ENCODE data around the gene CEP85L. TPM values are rescaled to one million over a fixed set of nuclear protein-coding genes. Genes with fewer than 3 reads are reported as not detected.

The CEP85L gene
- total and polyA plus RNA-seq, 2 of the 4 experiments (the other 2 are of a cell fraction), result 2.3 to 25.6 TPM

DNA sequence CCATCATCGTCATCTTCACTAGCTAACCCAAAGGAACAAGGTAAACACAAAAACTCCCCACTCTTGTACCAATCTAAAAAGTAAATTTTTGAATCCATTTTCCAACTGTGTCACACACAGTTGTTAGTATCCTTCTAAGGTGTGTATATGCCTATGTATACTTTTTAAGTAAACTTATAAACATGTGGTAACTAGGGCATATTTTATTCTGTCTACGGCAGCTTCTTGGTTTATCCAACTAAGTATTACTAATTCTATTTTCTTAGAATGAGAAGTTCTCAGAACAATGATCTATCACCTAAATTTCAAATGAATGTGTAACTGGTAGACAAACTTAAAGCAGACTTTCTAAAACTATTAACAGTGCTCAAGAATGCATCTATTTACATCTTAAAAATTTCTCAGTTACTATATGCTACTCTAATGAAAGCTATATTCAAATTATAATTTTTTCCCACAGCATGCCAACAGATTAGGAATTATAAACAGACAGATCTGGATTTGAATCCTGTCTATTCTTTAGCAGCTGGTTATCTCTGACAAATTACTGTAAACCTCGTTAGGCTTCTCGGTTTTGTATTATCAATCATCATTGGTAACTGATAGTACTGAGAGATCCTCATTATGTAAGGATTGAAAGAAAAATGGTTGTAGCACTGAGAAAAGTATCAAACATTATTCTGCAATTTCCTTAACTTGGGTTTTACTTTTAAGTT is 105.1 kb downstream of the CEP85L start:
- H3K36me3 ChIP-seq (ENCODE audit: control insufficient read depth, insufficient read depth, low read length), result no peaks in the 10 kb centered on the region
- no peak overlapping the region for H2AK5ac ChIP-seq (ENCODE audit: low read depth, low read length)
- intact Hi-C loops (cut with micrococcal nuclease), result no loop called here
- BruUV-seq (replicated peaks), result no TSS peak
- H2BK5ac ChIP-seq (ENCODE audit: low read depth, low read length, poor library complexity, severe bottlenecking), result no peak overlapping the region
- H2BK20ac ChIP-seq (ENCODE audit: low read depth, low read length), result no peak overlapping the region
- no peak overlapping the region for H4K91ac ChIP-seq (ENCODE audit: insufficient read depth, low read depth, low read length)
- no peak overlapping the region for H2BK120ac ChIP-seq (ENCODE audit: low read depth, low read length)
- H2AK9ac ChIP-seq (replicated peaks; ENCODE audit: low read depth, low read length, poor library complexity), result no peak overlapping the region
- H4K20me1 ChIP-seq (ENCODE audit: insufficient read depth, low read length), result no peaks in the 10 kb centered on the region
- H3K4me2 ChIP-seq (ENCODE audit: low read depth, low read length), result peak overlapping the region; percentile 30; the same call in 1 of the 2 replicates
- H3K9me3 ChIP-seq (ENCODE audit: control insufficient read depth, insufficient read depth, low read length), result no peaks in the 10 kb centered on the region
- H4K5ac ChIP-seq (ENCODE audit: low read depth, low read length), result no peak overlapping the region
- no peaks in the 10 kb centered on the region for H3K9me1 ChIP-seq (ENCODE audit: insufficient read depth, low read length)
- DNase-seq, result no peak
- H3K27ac ChIP-seq (ENCODE audit: insufficient read depth, low read length), result no peak overlapping the region
- H2AFZ ChIP-seq (replicated peaks; ENCODE audit: low read length, poor library complexity), result no peak overlapping the region
- H2BK15ac ChIP-seq (ENCODE audit: low read depth, low read length), result no peak overlapping the region
- no peak overlapping the region for H3K4me3 ChIP-seq (ENCODE audit: insufficient read depth, low read depth, low read length)
- H3K79me1 ChIP-seq (ENCODE audit: low read depth in 1 of 2, low read length in 2 of 2), result peaks cover 6 to 7% of the 10 kb centered on the region in 2 experiments; a peak in 3 of 4 replicates
- TF ChIP-seq FOS (IDR thresholded peaks at IDR 0.05; ENCODE audit: low read depth, low read length) (no peak), BHLHE40 (IDR thresholded peaks at IDR 0.05; ENCODE audit: low read depth, low read length) (no peak), MAFK (IDR thresholded peaks at IDR 0.05; ENCODE audit: low read depth, low read length) (no peak), SMC3 (IDR thresholded peaks at IDR 0.05; ENCODE audit: low read depth, low read length) (no peak), NFE2L2 (IDR thresholded peaks at IDR 0.05; ENCODE audit: low read depth, low read length) (no peak), CHD1 (IDR thresholded peaks at IDR 0.05; ENCODE audit: low read depth, low read length) (no peak), MXI1 (IDR thresholded peaks at IDR 0.05; ENCODE audit: borderline replicate concordance, low read depth, low read length) (no peak), POLR2A (IDR thresholded peaks at IDR 0.05; ENCODE audit: low read depth, low read length) (no peak), RFX5 (IDR thresholded peaks at IDR 0.05; ENCODE audit: low read depth, low read length) (no peak), CEBPB (IDR thresholded peaks at IDR 0.05; ENCODE audit: low read depth, low read length) (no peak), RCOR1 (IDR thresholded peaks at IDR 0.05; ENCODE audit: insufficient replicate concordance, low read length) (no peak), RAD21 (IDR thresholded peaks at IDR 0.05; ENCODE audit: low read length) (no peak)
- TF ChIP-seq, protein P1, sequence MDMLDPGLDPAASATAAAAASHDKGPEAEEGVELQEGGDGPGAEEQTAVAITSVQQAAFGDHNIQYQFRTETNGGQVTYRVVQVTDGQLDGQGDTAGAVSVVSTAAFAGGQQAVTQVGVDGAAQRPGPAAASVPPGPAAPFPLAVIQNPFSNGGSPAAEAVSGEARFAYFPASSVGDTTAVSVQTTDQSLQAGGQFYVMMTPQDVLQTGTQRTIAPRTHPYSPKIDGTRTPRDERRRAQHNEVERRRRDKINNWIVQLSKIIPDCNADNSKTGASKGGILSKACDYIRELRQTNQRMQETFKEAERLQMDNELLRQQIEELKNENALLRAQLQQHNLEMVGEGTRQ (IDR thresholded peaks at IDR 0.05; ENCODE audit: low read depth, low read length), result no peak
- TF ChIP-seq, protein P2, sequence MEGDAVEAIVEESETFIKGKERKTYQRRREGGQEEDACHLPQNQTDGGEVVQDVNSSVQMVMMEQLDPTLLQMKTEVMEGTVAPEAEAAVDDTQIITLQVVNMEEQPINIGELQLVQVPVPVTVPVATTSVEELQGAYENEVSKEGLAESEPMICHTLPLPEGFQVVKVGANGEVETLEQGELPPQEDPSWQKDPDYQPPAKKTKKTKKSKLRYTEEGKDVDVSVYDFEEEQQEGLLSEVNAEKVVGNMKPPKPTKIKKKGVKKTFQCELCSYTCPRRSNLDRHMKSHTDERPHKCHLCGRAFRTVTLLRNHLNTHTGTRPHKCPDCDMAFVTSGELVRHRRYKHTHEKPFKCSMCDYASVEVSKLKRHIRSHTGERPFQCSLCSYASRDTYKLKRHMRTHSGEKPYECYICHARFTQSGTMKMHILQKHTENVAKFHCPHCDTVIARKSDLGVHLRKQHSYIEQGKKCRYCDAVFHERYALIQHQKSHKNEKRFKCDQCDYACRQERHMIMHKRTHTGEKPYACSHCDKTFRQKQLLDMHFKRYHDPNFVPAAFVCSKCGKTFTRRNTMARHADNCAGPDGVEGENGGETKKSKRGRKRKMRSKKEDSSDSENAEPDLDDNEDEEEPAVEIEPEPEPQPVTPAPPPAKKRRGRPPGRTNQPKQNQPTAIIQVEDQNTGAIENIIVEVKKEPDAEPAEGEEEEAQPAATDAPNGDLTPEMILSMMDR (conservative IDR thresholded peaks at IDR 0.05; ENCODE audit: low read depth, low read length), result no peak
- TF ChIP-seq, protein P3, sequence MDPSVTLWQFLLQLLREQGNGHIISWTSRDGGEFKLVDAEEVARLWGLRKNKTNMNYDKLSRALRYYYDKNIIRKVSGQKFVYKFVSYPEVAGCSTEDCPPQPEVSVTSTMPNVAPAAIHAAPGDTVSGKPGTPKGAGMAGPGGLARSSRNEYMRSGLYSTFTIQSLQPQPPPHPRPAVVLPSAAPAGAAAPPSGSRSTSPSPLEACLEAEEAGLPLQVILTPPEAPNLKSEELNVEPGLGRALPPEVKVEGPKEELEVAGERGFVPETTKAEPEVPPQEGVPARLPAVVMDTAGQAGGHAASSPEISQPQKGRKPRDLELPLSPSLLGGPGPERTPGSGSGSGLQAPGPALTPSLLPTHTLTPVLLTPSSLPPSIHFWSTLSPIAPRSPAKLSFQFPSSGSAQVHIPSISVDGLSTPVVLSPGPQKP (IDR thresholded peaks at IDR 0.05; ENCODE audit: borderline replicate concordance, low read depth, low read length), result no peak
- peak overlapping the region in 1 of 2 experiments; percentile 17; a peak in 1 of 4 replicates for H4K8ac ChIP-seq (ENCODE audit: low read depth in 2 of 2, low read length in 2 of 2)
- dilution Hi-C loops (cut with HindIII; ENCODE audit: low sequenced_read_pairs, unreplicated experiment), result no loop called here
- no peaks in the 10 kb centered on the region for H3K27me3 ChIP-seq (ENCODE audit: control insufficient read depth, insufficient read depth, low read length)
- in situ Hi-C loops (cut with MboI; ENCODE audit: low sequenced_read_pairs), result no loop called here
- H3K4ac ChIP-seq (ENCODE audit: low read depth, low read length), result no peak overlapping the region
- H3K23ac ChIP-seq (ENCODE audit: low read depth, low read length), result no peak overlapping the region
- no peaks in the 10 kb centered on the region for H3K4me1 ChIP-seq (ENCODE audit: control insufficient read depth, insufficient read depth, low read length)
- no CpG with 5 or more reads among the region's 4 CpGs for WGBS, 2 experiments (ENCODE audit: extremely low coverage in 2 of 2, insufficient read length in 1 of 2)
- H3K14ac ChIP-seq (replicated peaks; ENCODE audit: low read depth, low read length), result no peak overlapping the region
- H3K9ac ChIP-seq (ENCODE audit: low read depth, low read length), result no peak overlapping the region
- H3K18ac ChIP-seq (ENCODE audit: low read depth, low read length), result no peak overlapping the region
- POLR2A ChIA-PET (ENCODE audit: unreplicated experiment), result no interaction called here
- CTCF ChIA-PET, result interaction anchor here (0.9 to 1.0 kb wide), 2 partner anchors 245 to 264 kb away, joined by 3 read pairs; no protein-coding TSS in a partner anchor
- peak overlapping the region; percentile 21; the same call in 1 of the 2 replicates for H3K56ac ChIP-seq (ENCODE audit: extremely low read depth, insufficient read depth, low read length)
- no peak for ATAC-seq (ENCODE audit: low read depth)
